Activated CD8-positive, alpha-beta memory T cell treated with anti-CD3 and anti-CD28 coated beads, Interleukin-2, amount 50 U/mL, for 48 hours (primary cell): Measurements from ENCODE around the gene GJD4.
A peak's percentile ranks its signal among the peaks of the same experiment; 100 is the strongest.

Experiments
- DNase-seq: peaks from one replicate; pipeline ENCODE4 v3.0.0-alpha.2; 2020

The GJD4 gene

GRCh38 chr10:35579726-35580422 lies 25.3 kb upstream of the GJD4 start:
- DNase-seq, result no peak

GRCh38 chr10:35580423-35580770 lies 24.7 kb upstream of the GJD4 start:
- DNase-seq, result no peak

GRCh38 chr10:35581655-35582054 lies 23.5 kb upstream of the GJD4 start:
- DNase-seq, result no peak

GRCh38 chr10:35584946-35585345 lies 20.2 kb upstream of the GJD4 start:
- no peak for DNase-seq

- DNase-seq, result no peak
These were observed 19.8 kb upstream of the GJD4 start for GRCh38 chr10:35585356-35585755.

GRCh38 chr10:35585903-35586535 lies 19.1 kb upstream of the GJD4 start:
- DNase-seq, result no peak

- DNase-seq, result no peak
These were observed 16.3 kb upstream of the GJD4 start for GRCh38 chr10:35588836-35589235.

- DNase-seq, result no peak
These were observed 12.7 kb upstream of the GJD4 start for GRCh38 chr10:35592441-35592840.

- no peak for DNase-seq
These were observed 10.7 kb upstream of the GJD4 start for GRCh38 chr10:35594115-35595079.

- no peak for DNase-seq
These were observed 10.0 kb upstream of the GJD4 start for GRCh38 chr10:35595106-35595505.

GRCh38 chr10:35598379-35598778 lies 6.8 kb upstream of the GJD4 start:
- DNase-seq, result no peak

GRCh38 chr10:35600193-35600592 lies 4.9 kb upstream of the GJD4 start:
- no peak for DNase-seq

- DNase-seq, result no peak
These were observed 1.3 kb downstream of the GJD4 start for GRCh38 chr10:35606430-35606829.

- DNase-seq, result peak; percentile 53
These were observed 2.6 kb downstream of the GJD4 start for GRCh38 chr10:35607475-35608327.

- DNase-seq, result no peak
These were observed 3.2 kb downstream of the GJD4 start for GRCh38 chr10:35608328-35608672.

- DNase-seq, result no peak
These were observed 6.6 kb downstream of the GJD4 start for GRCh38 chr10:35611750-35612149.

GRCh38 chr10:35612385-35613106 lies 7.4 kb downstream of the GJD4 start:
- DNase-seq, result no peak

- no peak for DNase-seq
These were observed 7.9 kb downstream of the GJD4 start for GRCh38 chr10:35613107-35613440.

GRCh38 chr10:35613597-35614226 lies 8.6 kb downstream of the GJD4 start:
- no peak for DNase-seq

GRCh38 chr10:35614312-35614711 lies 9.2 kb downstream of the GJD4 start:
- no peak for DNase-seq

GRCh38 chr10:35626971-35627507 lies 21.9 kb downstream of the GJD4 start:
- DNase-seq, result no peak

GRCh38 chr10:35631404-35631803 lies 26.3 kb downstream of the GJD4 start:
- no peak for DNase-seq
